HT-29 (cell line): ENCODE data around the gene ULK4. TPM values are rescaled to one million over a fixed set of nuclear protein-coding genes. Genes with fewer than 3 reads are reported as not detected.

ENCODE experiments used
- DNase-seq: peaks from one replicate; pipeline ENCODE4 v3.0.0-alpha.2; 2015; ENCODE audit warnings: low spot score
- total RNA-seq: library from RNA; depleted of rRNA; stranded (reverse); fragments of >200 nt; shearing (Covaris generic); gene quantifications from 2 replicates; pipeline ENCODE4 v1.2.3, GENCODE V29; 2014

Gene ULK4
- total RNA-seq, 1 experiment from 2014 or later = 3.2 TPM

DNA sequence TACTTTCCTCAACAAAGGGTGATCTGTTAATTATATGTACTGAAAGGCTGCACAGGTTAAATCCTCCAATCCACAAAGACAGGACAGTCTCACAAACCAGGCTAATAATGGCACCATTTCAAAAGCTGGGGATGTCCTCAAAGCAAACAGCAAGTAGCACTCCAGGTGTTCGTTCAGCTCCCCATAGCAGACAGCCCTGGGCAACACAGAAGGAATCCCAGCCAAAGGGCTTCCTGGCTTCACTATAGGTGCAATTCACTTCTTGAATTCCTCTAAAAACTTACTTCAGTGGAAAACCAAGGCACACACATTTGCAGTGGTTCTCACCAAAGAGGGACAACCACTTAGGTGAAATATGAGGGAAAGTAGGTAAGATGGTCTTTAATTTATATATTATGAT, 595.9 kb downstream of the ULK4 start:
- no peak for DNase-seq

DNA sequence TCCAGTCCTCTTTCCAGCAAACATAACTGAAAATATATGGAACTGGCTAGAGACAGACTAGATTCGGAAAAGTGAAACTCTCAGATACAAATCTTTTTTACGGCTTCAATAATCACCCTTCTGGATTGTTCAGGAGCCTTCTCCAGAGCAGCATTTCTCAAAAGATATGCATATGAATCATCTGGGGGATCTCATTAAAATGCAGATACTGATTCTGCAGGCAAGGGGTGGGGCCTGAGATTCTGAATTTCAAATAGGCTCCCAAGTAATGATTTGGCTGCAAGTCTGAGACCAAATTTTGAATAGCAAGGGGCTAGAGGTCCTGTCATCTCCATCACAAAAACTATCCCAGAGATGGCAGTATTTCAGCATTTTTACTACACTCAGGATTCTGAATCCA, 597.2 kb downstream of the ULK4 start:
- DNase-seq = no peak

DNA sequence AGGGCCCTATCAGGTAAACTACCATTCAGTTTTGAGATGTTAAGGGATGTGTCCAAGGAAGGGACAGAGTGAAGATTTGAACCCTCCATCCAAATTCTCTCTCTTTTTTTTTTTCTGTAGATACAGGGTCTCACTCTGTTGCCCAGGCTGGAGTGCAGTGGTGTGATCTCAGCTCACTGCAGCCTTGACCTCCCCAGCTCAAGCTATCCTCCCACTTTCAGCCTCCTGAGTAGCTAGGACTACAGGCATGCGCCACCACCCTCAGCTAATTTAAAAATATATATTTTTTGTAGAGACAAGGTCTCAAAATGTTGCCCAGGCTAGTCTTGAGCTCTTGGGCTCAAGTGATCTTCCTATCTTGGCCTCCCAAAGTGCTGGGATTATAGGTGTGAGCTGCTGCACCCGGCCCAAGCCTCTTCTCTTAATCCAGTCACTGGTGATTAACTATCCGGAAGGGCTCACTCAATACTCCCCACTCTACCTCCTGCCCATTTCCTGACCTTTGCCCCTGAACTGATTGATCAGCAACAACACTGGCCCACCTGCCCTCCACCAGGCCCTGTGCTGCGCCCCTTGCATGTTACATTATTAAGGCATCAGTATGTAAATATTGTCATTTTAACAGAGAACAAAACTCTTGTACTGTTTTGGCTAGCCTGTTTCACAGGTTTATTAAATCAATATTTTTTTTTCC, 597.9 kb downstream of the ULK4 start:
- DNase-seq = no peak

DNA sequence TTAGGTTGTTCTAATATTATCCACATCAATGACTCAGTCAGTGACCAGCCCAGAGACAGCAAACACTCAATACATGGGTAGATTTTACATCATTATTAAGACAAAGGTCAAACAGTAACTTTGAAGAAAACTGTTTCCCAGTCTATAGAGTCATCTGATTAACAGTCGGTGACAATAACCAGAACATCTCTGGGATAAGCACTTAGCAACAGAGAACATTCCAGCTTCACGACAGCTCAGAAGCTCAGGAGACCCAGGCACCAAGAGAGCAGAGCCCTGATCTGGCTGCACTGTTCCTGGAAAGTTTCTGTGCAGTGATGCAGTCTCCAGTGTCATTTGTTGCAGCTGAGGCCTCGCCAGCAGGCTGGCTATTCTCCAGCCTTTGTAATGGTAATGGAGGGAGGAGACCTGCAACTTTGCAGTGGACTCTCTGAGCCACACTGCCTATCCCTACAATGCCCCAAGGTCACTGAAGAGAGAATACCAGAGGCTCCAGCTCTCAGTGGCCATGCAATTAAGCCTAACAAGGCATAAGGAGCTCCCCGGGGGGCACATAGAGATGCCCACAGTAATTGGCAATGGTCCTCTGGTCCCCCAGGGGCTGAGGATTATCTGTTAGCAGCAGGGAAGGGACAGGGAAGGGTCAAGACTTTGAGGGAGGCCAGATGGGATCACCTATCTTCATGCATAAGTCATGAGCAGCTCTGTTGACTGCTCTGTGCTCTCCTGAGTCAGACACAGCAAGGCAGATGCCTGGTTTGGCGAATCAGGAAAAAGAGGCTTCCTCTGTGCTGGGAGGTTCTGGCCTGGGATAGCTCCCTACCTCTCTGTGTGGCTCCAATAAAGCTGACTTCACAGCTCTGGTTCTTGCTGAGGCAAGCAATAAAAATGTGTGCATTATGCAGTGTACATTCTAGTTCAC, 599.0 kb downstream of the ULK4 start:
- no peak for DNase-seq

DNA sequence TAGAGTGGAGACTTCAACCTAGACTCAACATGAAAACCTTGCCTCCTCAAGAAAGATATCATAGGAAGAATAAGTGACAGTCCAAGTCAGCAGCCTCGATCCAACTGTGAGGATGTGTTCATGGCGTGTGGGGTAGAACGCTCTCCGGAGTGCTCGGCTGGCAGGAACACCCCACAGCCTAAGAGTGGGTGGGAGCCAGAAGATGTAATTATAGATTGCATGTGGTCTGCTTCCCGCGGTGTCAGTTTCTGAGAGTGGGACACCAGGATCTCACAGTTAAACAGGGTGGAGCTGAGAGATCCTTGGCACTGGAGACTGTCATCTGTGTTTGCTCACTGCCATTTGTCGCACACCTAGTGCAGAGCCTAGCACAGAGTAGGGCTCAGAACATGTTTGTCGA, 604.6 kb downstream of the ULK4 start:
- DNase-seq = no peak

DNA sequence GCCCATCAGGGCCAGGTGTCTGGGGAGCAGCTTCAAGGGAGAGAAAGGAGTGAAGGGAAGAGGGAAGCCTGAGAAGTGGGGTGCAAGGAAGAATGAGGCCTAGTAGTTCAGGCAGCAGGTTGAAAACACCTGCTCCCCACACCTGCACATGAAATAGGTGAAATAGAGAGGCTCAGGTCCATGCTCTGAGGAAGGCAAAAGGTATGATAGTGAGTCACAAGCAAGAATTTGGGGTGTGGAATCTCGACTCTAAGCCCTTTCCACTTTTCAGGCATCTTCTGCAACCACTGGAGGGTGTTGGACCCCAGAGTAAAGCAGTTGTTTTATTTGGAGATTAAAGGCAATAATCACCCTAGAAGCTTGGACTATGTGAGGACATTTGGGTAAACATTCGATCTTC, 605.1 kb downstream of the ULK4 start:
- no peak for DNase-seq

DNA sequence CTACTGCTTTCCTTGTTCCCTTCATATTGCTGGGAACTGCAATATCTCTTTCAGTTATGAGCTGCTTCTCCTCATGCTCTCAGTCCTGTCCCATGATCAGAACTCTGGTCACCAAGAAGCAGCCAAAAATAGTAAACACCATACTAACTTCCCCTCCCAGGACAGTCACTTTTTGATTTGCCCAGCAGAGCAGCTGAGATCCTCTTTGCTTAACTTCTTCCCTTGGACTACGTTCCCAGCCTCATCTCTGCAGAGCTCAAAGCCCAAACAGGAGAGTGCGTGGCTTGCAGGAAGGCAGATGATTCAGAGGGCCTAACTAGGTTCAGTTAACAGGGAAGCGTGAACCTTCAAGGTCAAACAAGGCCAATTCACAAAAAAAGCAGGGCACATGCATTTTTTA, 609.4 kb downstream of the ULK4 start:
- DNase-seq = no peak

DNA sequence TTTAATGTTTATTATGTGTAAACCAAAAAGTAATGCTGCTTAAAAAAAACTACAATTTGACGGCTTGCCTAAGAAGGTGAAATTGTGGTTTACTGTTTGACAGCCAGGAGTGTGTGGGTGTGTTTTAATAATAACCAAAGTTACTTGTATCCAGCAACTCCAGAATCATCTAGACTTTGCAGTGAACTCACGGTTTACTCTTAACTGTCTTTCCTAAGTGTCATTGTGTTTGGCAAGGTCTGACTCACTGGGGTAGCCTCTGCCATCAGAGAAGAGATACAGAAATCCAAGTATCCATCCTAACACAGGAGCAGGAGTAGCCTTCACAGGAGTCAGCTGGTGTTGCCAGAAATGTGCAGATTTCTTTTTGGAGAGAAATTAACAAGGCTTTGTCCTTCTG, 611.5 kb downstream of the ULK4 start:
- no peak for DNase-seq

DNA sequence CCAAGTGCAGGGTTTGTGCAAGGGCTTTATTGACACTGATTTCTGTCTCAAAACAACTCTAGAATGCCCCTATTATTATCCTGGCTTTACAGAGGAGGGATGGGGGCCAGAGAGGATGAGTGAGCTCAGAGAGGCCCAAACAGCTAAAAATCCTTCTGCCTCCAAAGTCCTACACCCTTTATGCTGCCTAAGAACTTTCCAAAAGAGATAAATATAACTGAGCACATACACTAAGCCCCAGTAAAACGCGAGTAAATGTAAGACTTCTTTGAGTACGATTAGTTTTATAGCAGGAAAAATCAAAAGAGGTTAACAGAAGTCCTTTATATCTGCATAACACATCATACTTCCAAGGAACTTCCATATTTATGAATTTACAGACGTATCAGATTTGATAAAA, 613.5 kb downstream of the ULK4 start:
- no peak for DNase-seq

DNA sequence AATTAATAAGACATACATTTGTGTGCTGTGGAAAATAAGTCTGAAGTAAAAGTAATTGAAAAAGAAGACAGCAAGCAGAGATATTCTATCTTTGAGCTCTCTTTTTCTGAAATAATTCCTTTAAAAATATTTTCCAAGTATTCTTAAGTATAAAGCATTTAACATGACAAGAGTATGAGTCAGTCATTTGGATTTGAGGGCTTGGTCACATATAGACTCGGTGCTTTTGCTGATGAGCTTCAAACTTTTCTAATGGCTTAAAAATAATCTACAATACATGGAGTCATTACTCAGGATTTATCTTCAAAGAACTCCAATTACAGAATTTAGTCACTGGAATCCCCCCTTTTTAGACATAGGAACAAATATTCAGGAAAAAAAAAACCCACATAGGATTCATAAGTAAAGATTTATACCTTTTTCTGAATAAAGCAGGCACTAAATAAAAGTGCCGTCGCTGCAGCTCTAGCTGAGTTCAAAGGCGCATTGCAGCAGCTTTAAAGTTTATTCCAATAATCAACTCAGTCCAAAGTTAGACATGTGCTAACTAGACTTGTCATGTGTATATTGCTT, 615.1 kb downstream of the ULK4 start:
- DNase-seq = no peak

DNA sequence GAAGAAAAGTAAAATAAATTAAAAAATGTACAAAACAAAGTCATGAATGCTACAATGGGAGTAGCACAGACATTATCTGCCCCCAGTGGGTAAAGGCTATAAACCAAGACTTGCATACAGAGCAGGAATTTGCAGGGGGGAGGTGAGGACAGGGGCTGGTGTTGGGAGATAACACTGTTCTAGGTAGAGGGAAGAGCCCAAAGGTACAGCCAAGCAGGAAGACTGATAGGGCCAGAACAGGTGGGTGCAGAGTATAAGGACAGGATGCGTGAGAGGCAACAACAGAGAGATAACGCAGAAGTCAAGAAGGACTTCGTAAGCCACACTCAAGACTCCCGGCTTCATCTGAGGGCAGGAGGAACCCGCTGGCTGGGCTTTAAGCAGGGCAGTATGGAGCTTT, 616.1 kb downstream of the ULK4 start:
- no peak for DNase-seq

DNA sequence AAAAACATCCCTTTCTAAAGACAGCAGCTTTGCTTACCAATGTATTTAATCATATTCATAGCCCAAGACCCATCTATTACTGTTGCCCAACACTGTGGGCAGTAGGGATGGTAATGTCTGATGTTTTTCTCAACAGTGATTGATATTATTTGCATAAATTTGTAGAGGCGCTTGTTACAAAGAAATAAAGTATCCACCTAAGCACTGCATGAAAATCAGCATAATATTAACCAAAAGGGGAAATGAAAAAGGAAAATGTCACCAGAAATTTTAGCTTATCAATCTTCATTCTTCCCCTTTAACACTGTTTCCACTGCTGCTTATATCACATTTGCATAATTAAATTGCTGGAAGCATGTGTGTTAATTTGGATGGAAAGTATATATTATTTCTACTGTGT, 622.1 kb downstream of the ULK4 start:
- no peak for DNase-seq

DNA sequence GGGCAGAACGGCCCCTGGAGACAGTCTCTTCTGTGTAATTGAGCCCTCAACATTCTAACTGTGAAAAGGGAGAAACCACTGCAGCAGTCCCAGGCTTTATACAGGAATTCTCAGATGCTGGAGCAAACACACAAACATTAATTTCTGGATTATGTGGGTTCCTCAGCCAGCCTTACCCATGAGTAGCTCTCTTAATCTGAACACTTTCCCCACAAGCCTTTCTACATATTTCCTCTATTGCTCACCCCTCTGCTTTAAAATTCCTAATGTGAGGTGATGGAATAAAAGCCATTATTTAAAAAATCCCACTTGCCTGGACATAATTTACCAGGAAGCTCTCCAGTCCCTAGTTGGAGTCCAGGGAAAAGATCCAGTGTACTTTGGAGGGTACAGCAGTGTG, 623.6 kb downstream of the ULK4 start:
- no peak for DNase-seq

DNA sequence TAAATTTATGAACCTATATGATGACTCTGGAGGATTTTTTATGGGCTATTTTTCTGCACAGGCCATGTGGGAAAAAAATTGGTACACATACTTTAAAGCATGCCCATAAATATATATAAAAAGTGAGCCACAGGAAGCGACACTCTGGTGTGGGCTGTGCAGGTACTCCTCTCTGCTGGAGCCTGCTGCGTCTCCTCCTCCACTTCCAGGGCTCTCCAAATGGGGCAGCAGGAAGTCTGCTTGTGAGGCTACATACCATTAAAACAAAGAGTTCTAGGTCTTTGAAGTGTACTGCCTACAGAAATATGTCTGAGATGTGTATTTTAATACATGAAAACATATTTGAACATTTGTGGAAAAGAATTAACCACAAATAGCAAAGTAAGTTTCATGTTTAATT, 627.5 kb downstream of the ULK4 start:
- DNase-seq = no peak

DNA sequence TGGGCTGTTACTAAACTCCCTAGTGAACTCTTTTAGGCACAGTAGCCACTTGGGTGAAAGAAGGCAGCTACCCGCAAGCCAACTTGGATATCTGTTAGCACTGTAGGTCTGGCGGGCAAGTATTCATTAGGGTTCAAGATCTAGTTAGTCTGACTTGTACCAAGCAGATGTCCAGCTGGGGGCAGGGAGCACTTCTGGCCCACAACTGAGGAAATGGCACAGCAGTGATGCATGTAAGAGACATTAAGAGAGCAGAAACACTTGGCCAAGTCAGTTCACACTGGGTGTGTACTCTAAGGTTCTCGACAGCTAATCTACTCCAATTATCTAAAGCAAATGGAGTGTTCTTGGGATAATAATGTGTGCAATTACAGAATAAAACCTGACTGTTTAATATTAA, 630.9 kb downstream of the ULK4 start:
- no peak for DNase-seq

DNA sequence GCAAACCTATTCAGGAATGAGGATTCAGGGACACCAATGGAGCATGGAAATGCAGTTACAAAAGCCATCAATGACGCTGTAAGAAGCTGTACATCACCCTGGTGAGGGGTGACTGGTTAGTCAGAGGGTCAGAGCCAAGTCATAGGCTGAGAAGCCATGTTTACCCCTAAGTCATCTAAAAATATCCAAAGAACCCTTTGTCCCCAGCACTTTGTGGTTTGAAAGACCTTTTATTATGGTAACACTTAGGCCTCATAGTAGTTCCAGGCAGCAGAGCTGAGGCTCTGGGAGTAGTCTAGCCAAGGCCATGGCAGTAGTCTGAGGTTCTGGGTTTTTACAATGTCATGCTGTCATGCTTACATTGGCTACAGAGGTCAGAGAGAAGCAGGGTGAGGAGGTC, 631.4 kb downstream of the ULK4 start:
- DNase-seq = no peak

DNA sequence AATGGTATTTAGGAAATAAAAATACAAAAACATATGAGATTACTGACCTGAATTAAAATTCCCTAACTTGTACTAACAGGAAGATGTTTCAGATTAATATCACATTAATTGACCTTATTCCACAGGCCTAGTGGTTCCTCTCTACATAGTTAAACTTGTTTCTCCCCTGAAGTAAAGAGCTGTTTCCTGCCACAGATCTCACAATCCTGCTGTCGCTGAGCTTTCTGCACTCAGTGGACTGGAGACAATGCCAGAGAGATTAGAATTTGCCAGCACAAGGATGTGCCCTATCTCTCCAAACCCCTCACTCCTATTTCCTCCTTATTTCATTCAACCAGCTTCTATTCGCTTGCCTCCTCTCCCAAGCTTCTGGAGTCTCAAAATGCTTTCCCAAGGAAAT, 632.0 kb downstream of the ULK4 start:
- DNase-seq = no peak

DNA sequence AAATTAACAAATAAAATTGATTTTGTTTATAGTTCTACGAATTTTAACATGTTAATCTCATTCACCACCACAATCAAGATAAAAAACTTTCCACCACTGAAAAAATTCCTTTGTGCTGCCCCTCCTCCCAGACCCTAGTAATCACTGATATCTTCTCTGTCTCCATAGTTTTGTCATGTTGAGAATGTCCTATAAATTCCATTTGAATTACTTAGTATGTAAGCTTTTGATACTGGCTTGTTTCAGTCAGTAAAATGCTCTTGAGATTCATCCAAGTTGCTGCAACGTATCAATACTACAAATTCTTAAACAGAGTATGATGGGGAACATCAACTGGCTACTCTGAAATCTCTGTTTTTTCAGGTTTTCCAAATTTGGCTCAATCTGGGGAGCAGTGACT, 633.0 kb downstream of the ULK4 start:
- DNase-seq = no peak

DNA sequence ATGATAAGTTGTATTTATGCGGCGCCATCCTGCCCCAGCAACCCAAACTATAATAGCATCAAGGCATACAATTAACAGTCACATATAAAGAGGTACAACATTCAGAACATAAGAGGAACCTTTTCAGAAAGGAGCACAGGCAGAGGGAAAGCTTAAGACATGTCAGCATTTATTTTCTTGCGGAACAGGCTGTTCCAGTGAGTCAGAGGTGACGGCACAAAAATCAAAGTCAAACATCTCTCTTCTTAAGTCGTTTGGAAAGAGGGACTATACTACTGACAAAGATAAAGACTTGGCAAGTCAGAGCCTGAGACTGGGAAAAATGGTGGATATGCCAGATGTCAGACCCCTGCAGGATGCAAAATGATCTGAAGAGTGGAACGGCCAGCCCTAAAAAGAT, 634.2 kb downstream of the ULK4 start:
- DNase-seq = peak; percentile 29

DNA sequence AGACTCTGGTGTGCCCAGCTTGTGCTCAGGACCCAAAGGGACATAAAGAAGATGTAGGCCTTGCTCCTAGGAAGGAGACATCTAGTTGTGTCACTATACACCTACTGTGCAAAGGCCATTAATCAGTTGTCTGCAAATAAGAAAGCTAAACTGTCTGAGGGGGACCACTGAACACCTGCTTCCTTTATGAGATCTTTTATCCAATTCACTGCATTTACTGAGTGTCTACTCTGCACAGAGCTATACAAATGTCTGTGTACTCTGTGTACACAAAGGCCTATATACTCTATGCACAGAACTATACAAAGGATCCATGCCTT, 637.8 kb downstream of the ULK4 start:
- no peak for DNase-seq

DNA sequence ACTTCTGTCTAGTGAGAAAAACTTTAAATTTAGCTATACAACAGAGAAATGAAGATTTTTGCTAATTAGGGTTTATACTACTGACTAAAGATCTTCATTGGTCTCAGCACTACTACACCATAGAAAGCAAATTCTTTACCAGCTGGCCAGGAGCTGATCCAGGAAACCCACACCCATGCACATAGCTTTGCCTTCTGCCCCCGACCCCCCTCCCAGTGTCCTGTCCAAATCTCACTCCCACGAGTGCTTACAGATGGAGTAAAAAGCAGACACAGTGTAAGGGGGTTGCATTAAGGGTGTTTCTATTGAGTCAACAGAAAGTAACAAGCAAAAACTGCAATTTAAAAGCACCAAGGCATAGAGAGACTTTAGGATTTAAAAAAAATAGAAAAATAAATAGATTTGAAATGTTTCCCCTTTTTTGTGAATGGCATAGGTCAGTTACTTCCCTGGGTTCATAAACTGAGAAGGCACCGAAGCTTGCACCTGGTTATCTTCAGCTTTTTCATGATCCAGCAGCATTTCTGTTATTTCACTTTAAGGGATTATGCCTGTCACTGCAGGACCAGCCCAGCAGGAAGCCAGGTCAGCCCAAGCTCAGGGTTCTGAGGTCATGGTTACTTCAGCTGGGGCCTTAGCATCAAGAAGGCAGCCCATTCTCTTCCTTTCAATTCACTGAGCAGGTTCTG, 638.3 kb downstream of the ULK4 start:
- no peak for DNase-seq

DNA sequence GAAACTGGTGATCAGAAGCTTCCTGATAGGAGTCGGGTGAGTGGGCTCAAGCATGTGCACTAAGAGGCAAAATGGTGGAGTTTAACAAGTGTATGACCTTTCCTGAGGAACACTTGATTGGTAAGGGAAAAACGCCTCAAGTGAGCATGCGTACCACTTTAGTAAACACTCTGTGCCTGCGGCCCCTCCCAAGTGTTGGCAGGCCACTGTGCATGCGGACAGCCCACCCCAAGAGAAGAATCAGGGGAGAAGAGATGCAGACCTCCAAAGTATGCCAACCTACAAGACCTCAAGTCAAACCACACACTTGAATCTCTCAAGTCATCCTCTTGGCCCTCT, 640.3 kb downstream of the ULK4 start:
- no peak for DNase-seq
